ENCODE results near the gene ITGBL1.

Gene ITGBL1

DNA sequence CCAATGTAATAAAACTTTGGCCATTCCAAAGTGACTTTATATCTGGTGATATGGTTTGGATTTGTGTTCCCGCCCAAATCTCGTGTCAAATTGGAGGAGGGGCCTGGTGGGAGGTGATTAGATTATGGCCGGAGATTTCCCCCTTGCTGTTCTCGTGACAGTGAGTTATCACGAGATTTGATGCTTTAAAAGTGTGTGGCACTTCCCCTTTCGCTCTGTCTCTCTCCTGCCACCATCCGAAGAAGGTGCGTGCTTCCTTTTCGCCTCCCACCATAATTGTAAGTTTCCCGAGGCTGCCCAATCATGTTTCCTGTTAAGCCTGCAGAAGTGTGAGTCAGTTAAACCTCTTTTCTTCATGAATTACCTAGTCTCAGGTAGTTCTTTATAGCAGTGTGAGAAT, 26.9 kb upstream of the ITGBL1 start:
- in situ Hi-C loops (cut with HindIII; ENCODE audit: low sequenced_read_pairs) = no loop called here
- TF ChIP-seq, protein P1, sequence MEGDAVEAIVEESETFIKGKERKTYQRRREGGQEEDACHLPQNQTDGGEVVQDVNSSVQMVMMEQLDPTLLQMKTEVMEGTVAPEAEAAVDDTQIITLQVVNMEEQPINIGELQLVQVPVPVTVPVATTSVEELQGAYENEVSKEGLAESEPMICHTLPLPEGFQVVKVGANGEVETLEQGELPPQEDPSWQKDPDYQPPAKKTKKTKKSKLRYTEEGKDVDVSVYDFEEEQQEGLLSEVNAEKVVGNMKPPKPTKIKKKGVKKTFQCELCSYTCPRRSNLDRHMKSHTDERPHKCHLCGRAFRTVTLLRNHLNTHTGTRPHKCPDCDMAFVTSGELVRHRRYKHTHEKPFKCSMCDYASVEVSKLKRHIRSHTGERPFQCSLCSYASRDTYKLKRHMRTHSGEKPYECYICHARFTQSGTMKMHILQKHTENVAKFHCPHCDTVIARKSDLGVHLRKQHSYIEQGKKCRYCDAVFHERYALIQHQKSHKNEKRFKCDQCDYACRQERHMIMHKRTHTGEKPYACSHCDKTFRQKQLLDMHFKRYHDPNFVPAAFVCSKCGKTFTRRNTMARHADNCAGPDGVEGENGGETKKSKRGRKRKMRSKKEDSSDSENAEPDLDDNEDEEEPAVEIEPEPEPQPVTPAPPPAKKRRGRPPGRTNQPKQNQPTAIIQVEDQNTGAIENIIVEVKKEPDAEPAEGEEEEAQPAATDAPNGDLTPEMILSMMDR (IDR thresholded peaks at IDR 0.05; ENCODE audit: low read depth, low read length, missing control alignments) = no peak
- no peak for DNase-seq (ENCODE audit: low read depth)
- no peak overlapping the region for H3K4me3 ChIP-seq (ENCODE audit: low read depth, low read length)

DNA sequence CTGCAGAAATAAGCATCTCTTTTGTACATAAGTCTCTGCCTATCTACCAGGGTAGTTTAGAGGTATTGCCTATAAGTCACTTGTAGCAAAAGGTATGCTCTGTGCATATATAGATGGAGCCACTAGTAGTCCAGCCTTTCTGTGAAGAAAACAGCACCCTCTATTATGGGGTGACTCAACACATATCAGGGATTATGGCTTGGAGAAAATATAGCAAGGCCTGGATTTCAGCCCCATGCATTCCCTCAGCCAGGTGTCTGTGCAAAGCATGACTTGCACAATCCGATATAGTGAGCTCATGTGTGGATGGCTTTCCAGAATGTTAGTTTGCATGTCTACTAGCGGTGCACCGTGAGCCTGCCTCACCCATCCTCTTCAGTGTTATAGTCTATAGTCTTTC, 22.7 kb upstream of the ITGBL1 start:
- TF ChIP-seq, protein P1 (IDR thresholded peaks at IDR 0.05; ENCODE audit: low read depth, low read length, missing control alignments) = no peak
- in situ Hi-C loops (cut with HindIII; ENCODE audit: low sequenced_read_pairs) = no loop called here
- no peak for DNase-seq (ENCODE audit: low read depth)
- no peak overlapping the region for H3K4me3 ChIP-seq (ENCODE audit: low read depth, low read length)

DNA sequence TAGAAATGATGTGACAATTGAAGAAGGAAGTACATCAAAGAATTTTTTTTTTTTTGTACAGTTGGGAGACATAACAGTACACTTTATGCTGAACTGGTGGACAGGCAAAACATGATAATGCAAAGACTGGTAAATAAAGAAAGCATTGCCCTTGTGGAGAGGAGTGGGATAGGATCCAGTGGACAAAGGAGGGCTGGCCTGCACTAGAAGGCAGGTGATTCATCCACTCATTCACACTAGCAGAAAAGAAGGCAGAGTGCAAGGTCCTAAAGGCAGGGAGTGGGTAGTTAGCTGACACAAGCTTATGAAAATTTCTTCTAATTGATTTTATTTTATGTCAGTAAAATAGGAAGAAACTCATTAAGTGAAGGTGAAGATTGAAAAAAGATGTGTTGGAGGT, 18.6 kb upstream of the ITGBL1 start:
- DNase-seq (ENCODE audit: low read depth) = no peak
- no peak overlapping the region for H3K4me3 ChIP-seq (ENCODE audit: low read depth, low read length)
- TF ChIP-seq, protein P1 (IDR thresholded peaks at IDR 0.05; ENCODE audit: low read depth, low read length, missing control alignments) = no peak
- in situ Hi-C loops (cut with HindIII; ENCODE audit: low sequenced_read_pairs) = no loop called here

DNA sequence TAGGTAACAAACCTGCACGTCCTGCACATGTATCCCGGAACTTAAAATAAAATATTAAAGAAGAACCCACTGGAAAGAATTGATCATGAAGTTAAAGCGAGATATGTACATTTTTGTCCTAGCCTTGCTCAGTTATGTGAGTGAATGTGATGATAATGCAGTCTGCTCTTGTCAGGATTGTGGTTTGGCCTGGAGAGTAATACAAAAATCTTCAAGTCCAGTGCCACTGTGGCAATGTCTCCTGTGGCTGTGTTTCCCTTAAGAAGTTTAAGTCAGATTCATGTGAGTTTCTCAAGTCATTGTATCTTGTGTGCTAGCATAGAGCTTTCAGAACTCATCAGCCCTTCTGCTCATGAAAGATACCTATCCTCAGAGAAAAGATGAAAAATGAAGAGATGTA, 18.0 kb upstream of the ITGBL1 start:
- in situ Hi-C loops (cut with HindIII; ENCODE audit: low sequenced_read_pairs) = no loop called here
- TF ChIP-seq, protein P1 (IDR thresholded peaks at IDR 0.05; ENCODE audit: low read depth, low read length, missing control alignments) = no peak

DNA sequence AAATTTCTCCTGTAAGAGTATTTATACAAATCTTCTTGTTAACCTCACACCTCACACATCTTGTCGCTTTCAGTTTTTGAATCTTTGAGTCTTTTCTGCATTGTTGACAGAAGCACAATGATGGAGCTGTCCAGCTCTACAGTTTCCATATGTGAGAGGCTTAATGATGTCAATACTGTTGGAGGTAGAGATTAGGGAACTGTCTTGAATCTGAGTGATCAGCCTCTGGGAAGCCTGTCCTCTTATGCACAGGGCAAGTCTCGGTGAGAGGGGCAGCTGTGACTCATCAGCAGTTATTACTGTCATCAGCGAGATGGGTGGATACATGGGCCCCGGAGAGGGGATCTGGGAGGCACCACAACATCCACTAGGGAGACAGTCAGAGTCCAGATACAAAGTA, 4.6 kb upstream of the ITGBL1 start:
- DNase-seq (ENCODE audit: low read depth) = no peak
- TF ChIP-seq, protein P1 (IDR thresholded peaks at IDR 0.05; ENCODE audit: low read depth, low read length, missing control alignments) = no peak
- in situ Hi-C loops (cut with HindIII; ENCODE audit: low sequenced_read_pairs) = no loop called here
- H3K4me3 ChIP-seq (ENCODE audit: low read depth, low read length) = no peak overlapping the region

More for the DNA sequence above, 18.0 kb upstream of the ITGBL1 start:
- H3K4me3 ChIP-seq (ENCODE audit: low read depth, low read length) = no peak overlapping the region
- no peak for DNase-seq (ENCODE audit: low read depth)

DNA sequence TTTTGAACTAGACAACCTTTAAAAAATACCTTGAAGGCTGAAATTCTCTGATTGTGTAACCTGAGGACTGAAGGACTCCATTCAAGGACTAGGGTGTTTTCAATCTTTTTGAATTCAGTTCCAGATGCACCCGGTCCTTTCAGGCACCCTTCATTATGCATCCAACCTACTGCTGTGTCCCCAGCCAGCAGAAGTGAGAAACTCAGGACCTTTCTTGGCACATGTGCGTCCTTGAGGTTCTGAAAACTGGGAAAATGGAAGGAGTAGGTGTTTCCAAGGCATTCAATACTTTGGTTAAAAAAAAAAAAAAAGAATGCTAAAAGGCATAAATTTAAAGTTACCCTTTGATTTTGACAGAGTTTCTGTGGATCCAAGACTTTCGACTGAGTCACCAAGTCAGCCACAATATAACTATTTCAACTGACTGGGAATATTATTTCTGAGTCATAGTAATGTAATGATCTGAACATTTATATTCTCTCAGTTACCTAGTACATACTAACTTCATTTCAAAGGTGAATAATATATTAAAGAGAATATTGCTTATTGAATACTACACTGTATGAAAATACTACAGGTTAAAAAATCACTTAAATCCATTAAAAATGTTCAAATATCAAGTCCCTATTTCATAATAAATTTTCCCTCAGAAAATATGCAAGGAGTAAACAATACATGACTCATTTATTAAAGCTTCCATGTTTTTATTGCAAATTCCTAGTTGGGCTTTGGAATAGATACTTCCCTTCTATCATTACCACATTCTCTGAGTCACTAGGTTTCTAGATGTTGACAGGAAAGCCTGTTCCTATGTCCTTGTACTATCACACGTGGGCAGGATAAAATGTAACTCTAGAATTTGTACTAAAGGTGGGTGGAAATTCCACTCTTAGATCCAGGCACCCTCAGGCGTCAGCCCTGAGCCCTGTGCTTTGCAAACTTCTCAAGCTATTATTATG, 2.4 kb upstream of the ITGBL1 start:
- in situ Hi-C loops (cut with HindIII; ENCODE audit: low sequenced_read_pairs) = loop anchor here (5.0 kb wide), 1 partner anchor 33 kb away; the partner anchor contains the start of gene NALCN
- TF ChIP-seq, protein P1 (IDR thresholded peaks at IDR 0.05; ENCODE audit: low read depth, low read length, missing control alignments) = no peak
- DNase-seq (ENCODE audit: low read depth) = peak; percentile 70
- H3K4me3 ChIP-seq (ENCODE audit: low read depth, low read length) = no peak overlapping the region

All from astrocyte of the cerebellum (primary cell).